ENCODE data around the gene BBS1.

Gene BBS1

GRCh38 chr11:66493130-66493529 is 17.3 kb upstream of the BBS1 start:
- H2AFZ ChIP-seq (ENCODE audit: low read length, unreplicated experiment), result no peak overlapping the region
- H3K27ac ChIP-seq (ENCODE audit: low read depth, low read length), result no peak overlapping the region
- no peaks in the 10 kb centered on the region for H3K79me2 ChIP-seq (ENCODE audit: control insufficient read depth, insufficient read depth, low read length, unreplicated experiment)
- no peaks in the 10 kb centered on the region for H3K4me1 ChIP-seq (ENCODE audit: control insufficient read depth, insufficient read depth, low read length, unreplicated experiment)
- H3K4me3 ChIP-seq (ENCODE audit: low read depth, low read length), result no peak overlapping the region
- H3K27me3 ChIP-seq (ENCODE audit: insufficient read depth, low read length), result no peaks in the 10 kb centered on the region
- 0 out of 2 replicates have a peak, but pooled peaks cover 4% of the 10 kb centered on the region for H3K36me3 ChIP-seq (ENCODE audit: insufficient read depth, low read length)

GRCh38 chr11:66494458-66494857 is 16.0 kb upstream of the BBS1 start:
- Histone ChIP-seq H3K4me3 (ENCODE audit: low read depth, low read length) (no peak overlapping the region), H3K27me3 (ENCODE audit: insufficient read depth, low read length) (no peaks in the 10 kb centered on the region), H3K79me2 (ENCODE audit: control insufficient read depth, insufficient read depth, low read length, unreplicated experiment) (no peaks in the 10 kb centered on the region), H3K36me3 (ENCODE audit: insufficient read depth, low read length) (0 out of 2 replicates have a peak, but pooled peaks cover under 1% of the 10 kb centered on the region), H3K4me1 (ENCODE audit: control insufficient read depth, insufficient read depth, low read length, unreplicated experiment) (no peaks in the 10 kb centered on the region), H3K27ac (ENCODE audit: low read depth, low read length) (no peak overlapping the region), H2AFZ (ENCODE audit: low read length, unreplicated experiment) (no peak overlapping the region)

- H3K4me3 ChIP-seq (ENCODE audit: low read depth, low read length), result no peak overlapping the region
- no peak overlapping the region for H3K27ac ChIP-seq (ENCODE audit: low read depth, low read length)
- H2AFZ ChIP-seq (ENCODE audit: low read length, unreplicated experiment), result no peak overlapping the region
- H3K36me3 ChIP-seq (ENCODE audit: insufficient read depth, low read length), result no peaks in the 10 kb centered on the region
- H3K27me3 ChIP-seq (ENCODE audit: insufficient read depth, low read length), result no peaks in the 10 kb centered on the region
- no peaks in the 10 kb centered on the region for H3K79me2 ChIP-seq (ENCODE audit: control insufficient read depth, insufficient read depth, low read length, unreplicated experiment)
- H3K4me1 ChIP-seq (ENCODE audit: control insufficient read depth, insufficient read depth, low read length, unreplicated experiment), result no peaks in the 10 kb centered on the region
Measured at GRCh38 chr11:66494935-66495334, 15.5 kb upstream of the BBS1 start.

GRCh38 chr11:66495401-66495854 is 15.0 kb upstream of the BBS1 start:
- no peaks in the 10 kb centered on the region for H3K4me1 ChIP-seq (ENCODE audit: control insufficient read depth, insufficient read depth, low read length, unreplicated experiment)
- H3K27me3 ChIP-seq (ENCODE audit: insufficient read depth, low read length), result no peaks in the 10 kb centered on the region
- H3K36me3 ChIP-seq (ENCODE audit: insufficient read depth, low read length), result no peaks in the 10 kb centered on the region
- no peak overlapping the region for H2AFZ ChIP-seq (ENCODE audit: low read length, unreplicated experiment)
- no peak overlapping the region for H3K4me3 ChIP-seq (ENCODE audit: low read depth, low read length)
- no peak overlapping the region for H3K27ac ChIP-seq (ENCODE audit: low read depth, low read length)
- no peaks in the 10 kb centered on the region for H3K79me2 ChIP-seq (ENCODE audit: control insufficient read depth, insufficient read depth, low read length, unreplicated experiment)

GRCh38 chr11:66497206-66497605 is 13.2 kb upstream of the BBS1 start:
- Histone ChIP-seq H2AFZ (ENCODE audit: low read length, unreplicated experiment) (no peak overlapping the region), H3K27ac (ENCODE audit: low read depth, low read length) (no peak overlapping the region), H3K27me3 (ENCODE audit: insufficient read depth, low read length) (no peaks in the 10 kb centered on the region), H3K4me1 (ENCODE audit: control insufficient read depth, insufficient read depth, low read length, unreplicated experiment) (no peaks in the 10 kb centered on the region), H3K79me2 (ENCODE audit: control insufficient read depth, insufficient read depth, low read length, unreplicated experiment) (no peaks in the 10 kb centered on the region), H3K4me3 (ENCODE audit: low read depth, low read length) (no peak overlapping the region), H3K36me3 (ENCODE audit: insufficient read depth, low read length) (no peaks in the 10 kb centered on the region)

GRCh38 chr11:66498506-66498905 is 11.9 kb upstream of the BBS1 start:
- Histone ChIP-seq H3K79me2 (ENCODE audit: control insufficient read depth, insufficient read depth, low read length, unreplicated experiment) (no peaks in the 10 kb centered on the region), H3K27ac (ENCODE audit: low read depth, low read length) (no peak overlapping the region), H3K4me3 (ENCODE audit: low read depth, low read length) (no peak overlapping the region), H3K36me3 (ENCODE audit: insufficient read depth, low read length) (no peaks in the 10 kb centered on the region), H2AFZ (ENCODE audit: low read length, unreplicated experiment) (no peak overlapping the region), H3K27me3 (ENCODE audit: insufficient read depth, low read length) (no peaks in the 10 kb centered on the region), H3K4me1 (ENCODE audit: control insufficient read depth, insufficient read depth, low read length, unreplicated experiment) (no peaks in the 10 kb centered on the region)

- Histone ChIP-seq H2AFZ (ENCODE audit: low read length, unreplicated experiment) (no peak overlapping the region), H3K27ac (ENCODE audit: low read depth, low read length) (no peak overlapping the region), H3K4me3 (ENCODE audit: low read depth, low read length) (no peak overlapping the region), H3K4me1 (ENCODE audit: control insufficient read depth, insufficient read depth, low read length, unreplicated experiment) (no peaks in the 10 kb centered on the region), H3K27me3 (ENCODE audit: insufficient read depth, low read length) (no peaks in the 10 kb centered on the region), H3K36me3 (ENCODE audit: insufficient read depth, low read length) (no peaks in the 10 kb centered on the region), H3K79me2 (ENCODE audit: control insufficient read depth, insufficient read depth, low read length, unreplicated experiment) (no peaks in the 10 kb centered on the region)
Measured at GRCh38 chr11:66505276-66505816, 5.1 kb upstream of the BBS1 start.

GRCh38 chr11:66509131-66509561 is 1.3 kb upstream of the BBS1 start:
- no peak overlapping the region for H3K4me3 ChIP-seq (ENCODE audit: low read depth, low read length)
- no peak overlapping the region for H2AFZ ChIP-seq (ENCODE audit: low read length, unreplicated experiment)
- H3K4me1 ChIP-seq (ENCODE audit: control insufficient read depth, insufficient read depth, low read length, unreplicated experiment), result peaks cover 5% of the 10 kb centered on the region
- H3K79me2 ChIP-seq (ENCODE audit: control insufficient read depth, insufficient read depth, low read length, unreplicated experiment), result peaks cover 10% of the 10 kb centered on the region
- no peak overlapping the region for H3K27ac ChIP-seq (ENCODE audit: low read depth, low read length)
- peaks cover 5% of the 10 kb centered on the region; the same call in 1 of the 2 replicates for H3K36me3 ChIP-seq (ENCODE audit: insufficient read depth, low read length)
- H3K27me3 ChIP-seq (ENCODE audit: insufficient read depth, low read length), result no peaks in the 10 kb centered on the region

- H3K79me2 ChIP-seq (ENCODE audit: control insufficient read depth, insufficient read depth, low read length, unreplicated experiment), result peaks cover 10% of the 10 kb centered on the region
- peaks cover 11% of the 10 kb centered on the region for H3K36me3 ChIP-seq (ENCODE audit: insufficient read depth, low read length)
- H3K4me1 ChIP-seq (ENCODE audit: control insufficient read depth, insufficient read depth, low read length, unreplicated experiment), result peaks cover 5% of the 10 kb centered on the region
- no peaks in the 10 kb centered on the region for H3K27me3 ChIP-seq (ENCODE audit: insufficient read depth, low read length)
- no peak overlapping the region for H3K27ac ChIP-seq (ENCODE audit: low read depth, low read length)
- peak overlapping the region; percentile 87 for H2AFZ ChIP-seq (ENCODE audit: low read length, unreplicated experiment)
- peak overlapping the region; percentile 88 for H3K4me3 ChIP-seq (ENCODE audit: low read depth, low read length)
Measured at GRCh38 chr11:66510990-66511339, 530 bp downstream of the BBS1 start.

- H3K27ac ChIP-seq (ENCODE audit: low read depth, low read length), result no peak overlapping the region
- peaks cover 16% of the 10 kb centered on the region; the same call in 1 of the 2 replicates for H3K36me3 ChIP-seq (ENCODE audit: insufficient read depth, low read length)
- no peaks in the 10 kb centered on the region for H3K4me1 ChIP-seq (ENCODE audit: control insufficient read depth, insufficient read depth, low read length, unreplicated experiment)
- no peak overlapping the region for H3K4me3 ChIP-seq (ENCODE audit: low read depth, low read length)
- no peaks in the 10 kb centered on the region for H3K27me3 ChIP-seq (ENCODE audit: insufficient read depth, low read length)
- H2AFZ ChIP-seq (ENCODE audit: low read length, unreplicated experiment), result no peak overlapping the region
- no peaks in the 10 kb centered on the region for H3K79me2 ChIP-seq (ENCODE audit: control insufficient read depth, insufficient read depth, low read length, unreplicated experiment)
Measured at GRCh38 chr11:66523611-66524010, 13.2 kb downstream of the BBS1 start.

- no peaks in the 10 kb centered on the region for H3K79me2 ChIP-seq (ENCODE audit: control insufficient read depth, insufficient read depth, low read length, unreplicated experiment)
- H2AFZ ChIP-seq (ENCODE audit: low read length, unreplicated experiment), result no peak overlapping the region
- no peak overlapping the region for H3K4me3 ChIP-seq (ENCODE audit: low read depth, low read length)
- no peak overlapping the region for H3K27ac ChIP-seq (ENCODE audit: low read depth, low read length)
- peaks cover 14% of the 10 kb centered on the region; the same call in 1 of the 2 replicates for H3K36me3 ChIP-seq (ENCODE audit: insufficient read depth, low read length)
- no peaks in the 10 kb centered on the region for H3K27me3 ChIP-seq (ENCODE audit: insufficient read depth, low read length)
- no peaks in the 10 kb centered on the region for H3K4me1 ChIP-seq (ENCODE audit: control insufficient read depth, insufficient read depth, low read length, unreplicated experiment)
Measured at GRCh38 chr11:66524304-66525040, 14.0 kb downstream of the BBS1 start.

Data from ACC112 (cell line).